H54 (cell line): ENCODE measurements around the gene CCDC142.

Experiments used
- DNase-seq: peaks from one replicate; pipeline ENCODE4 v3.0.0; 2011; ENCODE audit warnings: low spot score, mixed read lengths; ENCODE audit not compliant: insufficient read length
- FAIRE-seq: peaks from 3 replicates; lab custom pipeline; 2011; peaks lifted over from hg19 to GRCh38; lab: Jason Lieb, UNC
- POLR2A ChIP-seq: IDR thresholded peaks from 2 replicates; pipeline ENCODE4 v1.6.1; 2011; ENCODE audit warnings: low read depth, mild to moderate bottlenecking, low read length

CCDC142 gene

DNA sequence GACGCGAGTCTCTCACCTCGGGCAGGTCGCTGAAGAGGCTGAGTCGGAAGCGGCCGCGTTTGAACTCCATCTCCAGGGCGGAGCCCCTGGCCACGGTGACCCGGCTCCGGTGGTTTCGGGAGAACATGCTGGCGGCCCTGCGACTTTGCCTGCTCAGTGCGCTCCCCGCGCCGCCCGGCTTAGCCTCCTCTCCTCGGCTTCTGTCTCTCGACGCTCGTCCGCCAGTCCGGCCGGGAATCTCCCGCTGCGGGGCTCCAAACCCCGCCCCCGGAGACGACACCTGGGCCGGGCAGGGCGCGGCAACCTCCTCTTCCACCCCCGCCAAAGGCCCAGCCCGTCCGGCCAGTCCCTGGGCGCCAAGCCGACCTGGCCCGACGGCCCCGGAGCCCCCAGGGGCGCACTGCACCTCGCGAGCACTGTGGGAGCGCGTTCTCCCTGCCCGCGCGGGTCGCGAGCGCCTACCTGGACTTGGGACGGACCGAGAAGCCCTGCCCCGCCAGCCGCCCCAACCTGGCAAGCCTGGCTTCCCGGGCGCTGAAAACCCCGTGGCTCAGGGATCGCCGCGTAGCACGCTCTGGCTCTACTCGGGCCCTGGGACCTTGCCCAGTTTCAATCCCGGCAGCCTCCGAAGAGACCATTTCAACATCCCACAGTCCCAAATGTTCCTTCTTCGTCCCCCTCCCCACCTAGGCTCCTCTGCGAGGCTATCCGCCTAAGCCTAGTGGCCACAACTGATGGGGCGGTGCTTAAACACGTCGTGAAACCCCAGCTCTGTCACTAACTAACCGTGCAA lies 40.9 kb downstream of the CCDC142 start, which contains the start of gene RTKN:
TSS of gene RTKN (minus strand) at position 248 of the 793 bp plus-strand sequence. CDS start at position 127, 121 bp downstream.
- DNase-seq = no peak
- TF ChIP-seq POLR2A = no peak
- no peak for FAIRE-seq

DNA sequence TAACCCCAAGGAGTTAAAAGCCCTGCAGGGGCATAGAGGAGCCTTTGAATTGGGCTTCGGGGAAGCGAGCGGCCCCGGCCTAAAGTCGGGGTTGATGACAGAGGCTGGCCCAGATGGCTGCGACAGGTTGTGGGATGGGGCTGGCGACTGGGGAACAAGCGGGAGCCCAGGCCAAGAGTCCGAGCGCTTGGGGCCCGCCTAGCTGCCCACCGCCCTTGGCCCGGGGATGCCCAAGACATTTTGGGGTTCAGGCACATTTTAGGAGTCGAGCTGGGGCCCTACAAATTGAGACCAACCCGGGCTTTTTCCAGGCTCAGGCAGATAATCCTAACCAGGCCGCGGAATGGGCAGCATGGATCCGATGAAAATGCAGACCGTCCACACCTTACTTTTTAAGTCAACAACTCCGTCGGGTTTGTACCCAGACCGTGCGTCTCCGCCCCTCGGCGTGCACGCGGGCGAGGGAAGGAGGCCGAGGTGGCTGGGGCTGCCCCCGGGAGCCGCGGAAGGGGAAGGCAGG lies 41.6 kb downstream of the CCDC142 start:
- no peak for TF ChIP-seq POLR2A
- DNase-seq (no peak), FAIRE-seq (no peak)

DNA sequence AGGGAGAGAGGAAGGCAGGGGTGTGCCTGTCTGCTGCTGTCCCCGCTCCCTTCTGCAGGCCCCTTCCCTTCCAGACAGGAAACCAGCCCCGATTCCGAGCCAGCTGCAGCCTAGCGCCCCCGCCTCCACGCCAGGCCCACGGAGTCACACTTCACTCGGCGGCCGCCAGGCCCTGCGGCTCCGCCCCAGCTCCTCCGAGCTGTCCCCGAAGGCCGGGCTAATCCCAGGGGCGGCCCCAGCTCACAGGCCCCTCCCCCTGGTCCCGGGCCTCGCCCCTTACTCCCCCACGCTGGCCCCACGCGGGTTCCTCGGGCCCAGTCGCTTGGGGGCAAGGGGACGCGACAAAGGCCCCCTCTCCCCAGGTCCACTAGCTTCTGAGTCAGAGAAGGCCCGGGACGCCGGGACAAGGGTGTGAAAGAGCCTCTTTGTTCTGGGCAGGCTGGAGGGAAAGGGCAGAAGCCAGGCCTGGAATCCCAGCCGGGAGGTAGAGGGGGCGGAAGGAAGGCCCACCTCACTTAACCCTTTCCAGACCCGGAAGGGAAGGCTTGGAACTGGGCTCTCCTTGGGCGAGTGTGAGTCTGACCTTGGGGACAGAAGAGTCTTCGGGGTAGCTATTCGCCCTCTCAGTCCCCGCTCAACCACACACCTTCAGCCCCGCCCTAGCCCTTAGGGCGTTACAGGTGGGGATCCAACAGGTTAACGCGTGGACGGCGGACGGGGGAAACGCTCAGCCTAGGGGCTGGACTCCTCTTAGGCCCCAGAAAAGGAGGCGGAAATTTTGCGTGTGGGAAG lies 42.2 kb downstream of the CCDC142 start:
- FAIRE-seq (no peak), DNase-seq (peak; percentile 98)
- peak; percentile 69 for TF ChIP-seq POLR2A

DNA sequence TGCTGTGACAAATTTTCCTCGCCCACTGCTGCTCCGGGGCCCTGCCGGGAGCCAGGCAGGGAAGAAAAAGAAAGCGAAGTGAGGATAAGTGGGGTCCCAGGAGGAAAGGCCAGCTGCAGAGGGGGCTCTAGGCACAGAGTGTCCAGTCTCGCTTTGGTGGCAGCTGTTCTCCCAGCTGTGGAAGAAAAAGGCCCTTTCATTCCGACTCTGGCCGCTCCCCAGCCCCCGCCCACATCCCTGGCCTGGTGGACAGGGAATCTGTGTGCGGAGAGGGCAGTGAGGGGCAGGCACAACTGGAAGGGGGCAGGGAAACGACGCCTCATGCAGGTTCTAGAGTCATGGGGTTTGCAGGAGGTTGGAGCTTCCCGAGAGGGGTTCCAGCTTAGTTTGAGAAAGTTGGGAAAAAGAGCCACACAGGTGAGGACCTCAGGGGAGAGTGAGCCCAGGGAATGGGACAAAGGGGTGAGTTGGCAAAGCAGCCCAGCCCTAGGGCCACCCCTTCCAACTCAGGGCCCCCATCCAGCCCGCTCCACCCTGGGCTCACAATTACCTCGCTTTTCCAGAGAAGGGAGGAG lies 42.9 kb downstream of the CCDC142 start:
- FAIRE-seq (no peak), DNase-seq (peak; percentile 74)
- TF ChIP-seq POLR2A = no peak

DNA sequence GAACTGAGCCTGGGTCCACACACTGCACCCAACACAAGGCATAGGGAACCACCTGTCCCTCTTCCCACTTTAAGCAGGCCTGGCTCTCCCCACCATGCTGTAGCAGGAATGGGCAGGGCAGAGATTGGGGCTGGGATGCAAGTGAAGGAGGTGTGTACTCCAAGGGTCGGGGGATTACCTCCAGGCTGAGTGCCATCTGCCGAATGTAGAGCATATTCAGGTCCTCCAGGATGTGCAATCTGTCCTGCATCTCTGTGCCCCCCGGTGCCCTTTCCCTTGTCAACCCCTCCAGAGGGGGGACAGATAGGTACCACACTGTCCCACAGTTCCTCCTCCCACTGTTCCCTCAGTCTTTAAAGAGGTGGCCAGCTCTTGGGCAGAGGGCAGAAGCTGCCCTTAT lies 43.4 kb downstream of the CCDC142 start:
- no peak for DNase-seq
- no peak for FAIRE-seq
- no peak for TF ChIP-seq POLR2A

DNA sequence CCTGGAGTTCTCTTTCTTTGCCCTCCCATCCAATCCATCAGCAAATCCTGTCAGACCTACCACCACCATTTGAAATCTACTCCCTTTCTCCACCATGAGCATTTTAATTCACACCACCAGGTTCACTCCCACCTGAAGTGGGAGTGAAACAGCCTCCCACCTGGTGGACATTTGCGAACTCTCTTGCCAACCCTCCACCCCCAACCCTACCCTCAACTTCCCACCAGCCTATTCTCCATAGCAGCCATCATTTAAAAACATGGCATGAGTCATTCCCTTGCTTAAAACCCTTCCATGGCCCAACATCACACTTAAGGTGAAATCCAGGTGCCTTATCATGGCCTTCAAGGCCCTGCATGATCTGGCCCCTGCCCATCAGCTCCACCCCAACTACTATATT lies 44.5 kb downstream of the CCDC142 start:
- no peak for DNase-seq
- FAIRE-seq = no peak
- TF ChIP-seq POLR2A = no peak

DNA sequence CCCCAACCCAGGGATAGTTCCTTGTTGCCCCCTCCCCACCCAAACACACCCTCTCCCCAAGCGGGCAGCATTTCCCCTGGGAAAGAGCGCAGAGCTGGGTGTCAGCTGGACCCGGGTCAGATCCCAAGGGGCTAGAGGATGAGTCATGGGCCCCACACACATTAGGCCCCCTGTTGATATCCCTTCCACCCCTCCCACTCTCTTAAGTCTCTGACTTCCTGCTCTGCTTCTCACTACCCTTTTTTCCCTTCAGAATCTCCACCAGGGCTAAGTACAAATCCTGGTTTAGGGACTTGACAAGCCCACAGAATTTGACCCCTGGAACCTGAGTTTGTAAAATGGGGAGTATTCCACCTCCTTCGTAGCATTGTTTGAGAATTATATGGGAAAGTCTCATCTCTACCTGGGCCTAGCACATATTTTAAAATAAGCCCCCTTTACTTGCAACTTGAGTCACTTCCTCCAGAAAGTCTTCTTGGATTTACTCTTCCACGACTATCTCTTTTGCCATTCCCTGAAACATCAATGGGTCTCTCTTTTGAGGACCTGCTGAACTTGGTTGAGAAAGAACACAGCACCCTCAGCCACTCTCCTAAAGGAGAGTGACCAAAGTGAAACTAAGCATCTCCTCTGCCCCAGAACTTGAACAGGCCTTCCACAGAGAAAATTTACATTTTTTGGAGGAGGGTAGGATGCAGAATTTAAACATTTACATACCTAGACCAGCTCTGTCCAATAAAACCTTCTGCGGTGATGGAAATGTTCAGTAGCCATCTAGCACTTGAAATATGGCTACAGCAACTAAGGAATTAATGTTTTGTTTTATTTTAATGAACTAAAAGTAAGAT lies 45.7 kb downstream of the CCDC142 start:
- TF ChIP-seq POLR2A = no peak
- FAIRE-seq (no peak), DNase-seq (no peak)

DNA sequence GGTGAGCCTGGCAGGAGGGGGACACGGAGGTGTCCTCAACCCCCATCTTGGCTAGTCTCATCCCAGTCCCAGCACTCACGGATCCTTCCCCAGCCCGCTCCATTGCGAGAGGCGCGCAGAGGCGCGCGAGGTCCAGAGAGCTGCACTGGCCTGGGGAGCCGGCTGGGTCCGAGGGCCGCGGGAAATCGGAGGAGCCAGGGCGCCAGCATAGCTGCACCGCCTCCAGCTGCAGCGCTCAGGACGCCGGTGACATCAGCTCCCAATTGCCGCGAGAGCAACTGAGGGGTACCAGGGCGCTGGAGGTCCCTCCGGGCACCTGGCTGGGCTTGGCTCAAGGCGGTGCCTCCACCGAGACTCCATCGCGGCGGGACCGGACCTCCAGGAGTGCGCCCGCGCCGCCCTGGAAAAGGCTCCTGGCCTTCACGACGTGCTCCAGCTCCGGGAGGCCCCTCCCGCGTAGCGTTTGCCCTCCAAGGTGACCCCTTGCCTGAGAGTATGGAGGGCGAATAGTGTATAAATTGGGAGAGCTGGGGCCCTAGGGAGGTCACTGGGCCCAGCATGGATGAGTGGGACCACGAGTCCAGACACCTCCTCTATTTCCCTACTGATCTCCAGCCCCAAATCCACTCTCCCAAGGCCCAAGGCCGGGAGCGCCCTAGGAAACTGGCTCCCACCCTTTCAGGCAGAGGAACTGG lies 46.5 kb downstream of the CCDC142 start:
- no peak for TF ChIP-seq POLR2A
- no peak for DNase-seq
- FAIRE-seq = no peak

DNA sequence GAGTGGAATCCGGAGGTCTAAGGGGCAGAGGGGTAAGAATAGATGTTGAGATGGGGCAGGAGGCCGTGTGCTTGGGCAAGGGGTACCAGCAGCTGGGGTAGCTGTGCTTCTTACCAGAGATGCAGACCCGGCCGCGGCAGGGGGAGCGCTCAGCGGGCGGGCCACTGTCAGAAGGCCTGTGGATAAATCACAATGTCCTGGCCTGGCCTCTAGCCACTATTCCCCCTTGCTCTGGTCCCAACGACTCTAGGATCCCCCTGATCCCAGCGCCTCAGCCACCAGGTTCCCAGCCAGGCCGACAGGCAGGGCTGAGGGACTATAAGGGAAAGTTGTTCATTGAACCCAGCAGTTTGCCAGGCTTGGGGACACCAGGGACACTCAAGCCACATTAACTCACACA lies 52.3 kb downstream of the CCDC142 start:
- no peak for FAIRE-seq
- no peak for TF ChIP-seq POLR2A

DNA sequence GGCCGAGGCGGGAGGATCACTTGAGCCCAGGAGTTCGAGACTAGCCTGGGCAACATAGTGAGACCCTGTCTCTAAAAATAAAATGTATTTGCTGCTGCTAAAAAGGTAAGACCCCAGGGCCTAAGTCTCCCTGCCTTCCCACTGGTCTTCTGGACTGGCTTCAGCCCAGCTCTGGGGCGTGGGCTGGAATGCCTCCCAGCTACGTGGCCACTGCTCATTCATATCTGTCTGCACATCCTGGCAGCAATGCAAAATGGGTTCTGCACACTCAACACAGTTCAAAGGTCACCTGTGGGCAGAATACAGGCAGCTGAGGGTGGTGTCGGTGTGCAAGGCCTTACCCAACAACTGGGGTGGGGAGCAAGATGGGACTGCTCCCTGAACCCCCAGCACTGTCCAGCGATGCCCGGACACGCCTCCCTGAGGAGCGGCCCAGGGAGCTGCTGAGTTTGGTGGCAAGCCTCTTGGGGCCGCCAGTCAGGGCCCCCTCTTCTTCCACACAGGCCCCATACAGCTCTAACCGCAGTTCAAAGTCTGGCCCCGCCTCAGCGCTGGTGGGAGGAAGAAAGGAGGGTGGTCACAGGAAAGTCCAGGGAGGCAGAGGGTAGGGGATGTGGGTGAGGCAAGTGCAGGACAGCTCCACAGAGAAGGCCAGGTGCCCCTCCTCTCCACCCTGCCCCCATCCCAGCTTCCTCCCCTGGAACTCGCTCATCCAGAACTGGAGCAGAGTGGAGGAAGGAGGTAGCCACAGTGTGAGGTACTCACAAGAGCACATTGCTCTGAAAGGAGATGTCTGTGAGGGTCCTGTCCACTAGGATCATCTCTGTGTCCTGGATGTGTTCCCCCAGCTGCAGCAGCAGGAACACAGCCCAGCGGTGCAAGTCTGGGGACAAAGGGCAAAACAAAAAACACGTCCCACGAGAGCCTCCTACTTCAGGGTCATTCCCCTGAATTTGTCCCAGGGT lies 53.0 kb downstream of the CCDC142 start:
- no peak for DNase-seq
- FAIRE-seq = no peak
- TF ChIP-seq POLR2A = no peak

More for the DNA sequence above, 52.3 kb downstream of the CCDC142 start:
- DNase-seq = no peak

DNA sequence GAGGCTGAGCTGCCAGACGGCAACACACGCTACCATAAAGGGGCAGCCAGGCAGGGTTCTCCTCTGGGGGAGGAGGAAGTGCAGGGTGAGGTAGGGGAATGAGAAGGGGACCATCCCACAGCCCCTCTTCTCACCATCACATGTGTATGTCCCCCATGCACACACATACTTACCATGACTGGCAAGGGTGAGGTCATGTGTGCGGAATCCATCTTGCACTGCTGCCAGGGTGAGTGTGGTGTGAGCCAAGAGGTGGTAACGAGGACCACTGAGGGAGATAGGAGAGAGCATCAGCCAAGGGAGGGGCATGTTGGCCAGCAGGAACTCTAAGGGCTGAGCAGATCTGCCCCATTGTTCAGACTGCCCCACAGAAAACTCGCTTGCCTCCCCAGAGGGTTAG lies 54.1 kb downstream of the CCDC142 start:
- TF ChIP-seq POLR2A = no peak
- no peak for DNase-seq

More for the DNA sequence above, 54.1 kb downstream of the CCDC142 start:
- no peak for FAIRE-seq
